HG03520 (cell line): ENCODE results near the gene PLS1.
"Not testable (repeated sequence)": the region's sequence is repeated elsewhere in the genome, so short reads cannot be mapped to it uniquely, and the experiment has no call there.

Experiments used
- ATAC-seq: cut with Tn5 transposase; IDR thresholded peaks from one replicate; pipeline ENCODE4 v1.9.1; 2021; ENCODE audit warnings: mild to moderate bottlenecking, moderate library complexity; ENCODE audit not compliant: unreplicated experiment

Gene PLS1

GRCh38 chr3:142595581-142595950 lies 627 bp upstream of the PLS1 start:
- ATAC-seq, result no peak

DNA sequence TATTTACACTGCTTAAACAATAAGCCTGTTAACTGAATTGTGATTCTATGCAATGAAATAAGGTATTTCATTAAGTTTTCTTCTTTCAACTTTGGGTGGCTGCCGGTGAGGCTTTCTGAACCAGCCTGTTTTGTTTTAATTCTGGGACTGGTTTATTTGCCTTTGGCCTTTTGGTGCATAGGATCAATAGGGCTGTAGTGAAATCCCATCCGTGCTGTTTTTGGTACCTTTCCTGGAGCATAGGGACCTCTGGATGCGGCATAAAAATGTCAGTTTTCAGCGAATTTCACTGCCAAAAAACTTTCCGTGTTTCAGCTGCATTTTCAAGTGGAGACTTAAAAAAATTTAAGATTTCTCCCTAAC lies 514 bp downstream of the PLS1 start:
- ATAC-seq, result no peak

DNA sequence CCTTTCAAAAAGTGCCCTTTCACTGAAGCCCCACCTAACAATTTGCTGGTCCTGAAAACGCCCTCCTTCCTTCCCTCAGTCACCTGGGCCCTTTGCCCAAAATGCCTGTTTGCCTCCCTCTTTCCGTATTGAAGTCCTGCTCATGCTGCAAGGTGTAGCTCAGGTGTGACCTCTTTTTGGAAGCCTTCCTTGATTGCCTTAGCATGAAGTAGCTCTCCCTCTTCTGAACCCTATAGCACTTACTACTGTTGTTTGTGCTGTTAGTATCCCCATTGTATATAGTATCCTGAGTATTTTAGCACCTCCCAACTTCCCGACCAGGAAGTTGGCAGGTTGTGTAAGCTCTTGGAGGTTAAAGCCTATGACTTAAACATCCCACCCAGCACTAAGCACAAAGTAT lies 1.7 kb downstream of the PLS1 start:
- no peak for ATAC-seq

DNA sequence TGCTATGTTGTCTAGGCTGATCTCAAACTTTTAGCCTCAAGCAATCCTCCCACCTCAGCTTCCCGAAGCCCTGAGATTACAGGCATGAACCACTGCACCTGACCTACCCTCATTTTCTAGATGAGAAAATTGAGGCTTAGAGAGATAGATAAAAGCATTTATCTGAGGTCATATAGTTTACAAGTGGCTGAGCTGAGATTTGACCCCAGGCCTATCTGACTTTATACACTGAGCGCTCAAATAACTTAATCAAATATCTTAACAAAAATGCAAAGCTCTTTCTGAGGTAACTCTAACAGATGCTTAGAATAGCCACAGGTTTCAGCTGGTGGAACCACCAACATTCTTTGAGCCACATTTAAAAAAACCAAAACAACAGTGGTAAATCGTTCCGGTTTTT lies 5.5 kb downstream of the PLS1 start:
- no peak for ATAC-seq

- ATAC-seq, result no peak
These were observed 6.6 kb downstream of the PLS1 start for GRCh38 chr3:142602619-142603385.

DNA sequence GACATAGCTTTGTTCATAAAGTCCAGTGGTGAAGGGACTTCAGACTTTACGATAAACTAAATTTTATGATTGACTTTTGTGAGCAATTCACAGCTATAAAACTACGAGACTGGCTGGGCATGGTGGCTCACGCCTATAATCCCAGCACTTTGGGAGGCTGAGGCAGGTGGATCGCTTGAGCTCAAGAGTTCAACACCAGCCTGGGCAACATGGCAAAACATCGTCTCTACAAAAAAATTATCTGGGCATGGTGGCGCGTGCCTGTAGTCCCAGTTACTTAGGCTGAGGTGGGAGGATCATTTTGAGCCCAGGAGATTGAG lies 7.2 kb downstream of the PLS1 start:
- not testable (repeated sequence) for ATAC-seq

GRCh38 chr3:142604940-142605339 lies 8.7 kb downstream of the PLS1 start:
- ATAC-seq, result no peak

GRCh38 chr3:142608631-142609030 lies 12.4 kb downstream of the PLS1 start:
- ATAC-seq, result no peak

DNA sequence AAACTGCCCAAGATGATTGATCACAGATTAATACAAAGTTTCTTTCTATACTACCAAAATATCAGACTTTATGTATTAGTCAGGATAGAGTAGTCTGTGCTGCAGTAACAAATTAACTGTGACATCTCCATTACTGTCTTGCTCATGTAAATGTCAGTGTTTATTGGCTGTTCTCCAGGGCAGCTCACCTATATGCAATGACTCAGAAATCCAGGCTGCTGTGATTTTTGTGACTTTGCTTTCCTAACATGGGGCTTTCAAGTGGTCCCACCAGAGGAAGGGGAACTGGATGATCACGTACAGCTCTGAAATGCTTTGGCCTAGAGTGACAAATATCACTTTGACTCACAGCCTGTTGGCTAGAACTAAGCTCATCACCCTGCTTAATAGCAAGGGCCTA lies 12.9 kb downstream of the PLS1 start:
- no peak for ATAC-seq

- no peak for ATAC-seq
These were observed 15.0 kb downstream of the PLS1 start for GRCh38 chr3:142611206-142611605.

GRCh38 chr3:142613491-142613890 lies 17.3 kb downstream of the PLS1 start:
- no peak for ATAC-seq

DNA sequence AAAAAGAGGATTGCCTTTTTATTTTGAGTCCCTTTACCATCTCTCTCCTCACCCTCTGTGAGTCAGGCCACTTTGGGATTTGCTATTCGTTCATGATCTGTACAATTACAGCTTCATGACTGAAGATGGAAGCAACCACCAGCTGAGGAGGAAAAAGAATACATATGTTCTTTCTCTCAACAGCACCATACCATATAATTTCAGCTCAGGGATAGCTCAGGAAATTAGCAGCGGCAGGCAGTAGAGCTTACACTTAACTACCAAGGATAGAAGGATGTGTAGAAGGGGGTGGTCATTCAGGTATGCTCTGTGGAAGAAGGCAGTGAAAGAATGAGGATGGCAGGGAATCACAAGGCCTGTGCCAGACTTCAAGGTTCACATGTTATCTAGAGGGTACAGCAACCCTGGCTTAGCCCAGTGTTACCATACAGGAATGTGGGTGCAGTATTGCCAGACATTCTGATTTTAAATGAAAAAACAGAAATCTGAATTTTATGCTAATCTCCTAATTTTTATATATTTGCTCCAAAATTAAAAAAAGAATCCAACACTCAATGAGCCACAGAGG lies 17.9 kb downstream of the PLS1 start:
- ATAC-seq, result no peak

DNA sequence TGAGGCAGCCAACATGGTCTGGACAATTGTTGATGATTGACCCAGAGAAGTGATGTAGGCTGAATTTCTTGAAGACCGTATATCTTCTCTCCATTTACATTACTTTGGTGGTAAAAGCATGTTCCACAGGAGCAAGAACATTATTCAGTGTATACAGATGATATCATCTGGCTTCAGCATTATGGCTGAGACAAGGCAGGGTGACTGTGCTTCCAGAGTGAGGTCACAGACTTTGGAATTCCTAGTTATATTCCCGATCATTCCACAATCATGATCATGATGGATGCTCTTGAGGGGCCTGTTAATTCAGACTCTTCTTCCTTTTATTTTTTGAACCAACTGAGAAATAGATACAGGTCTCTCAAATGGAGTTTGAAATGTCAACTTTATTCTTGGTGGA lies 19.0 kb downstream of the PLS1 start:
- ATAC-seq, result no peak

DNA sequence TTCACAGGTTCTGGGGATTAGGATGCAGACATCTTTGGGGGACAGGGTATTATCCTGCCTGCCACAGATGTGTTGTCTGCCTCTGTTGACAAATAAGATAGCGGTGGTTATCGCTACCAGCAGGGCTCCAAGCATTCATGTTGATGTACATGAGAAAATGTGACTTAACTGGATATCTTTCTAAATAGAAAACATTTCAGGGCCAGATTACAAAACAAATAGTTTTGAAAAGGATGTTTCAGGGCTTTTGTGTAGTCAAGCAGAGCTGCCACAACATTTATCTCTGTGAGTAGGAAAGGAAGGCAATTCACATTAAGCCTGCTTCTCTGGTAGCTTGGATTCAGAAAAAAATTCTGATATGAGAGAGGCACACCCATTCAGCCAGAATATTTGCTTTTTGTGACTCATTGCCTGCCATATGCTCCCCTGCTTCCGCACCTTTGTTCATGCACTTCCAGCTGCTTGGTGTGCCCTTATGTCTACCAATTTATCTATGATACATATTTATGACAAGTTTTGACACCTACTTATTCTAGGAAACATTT lies 22.8 kb downstream of the PLS1 start:
- ATAC-seq, result no peak

DNA sequence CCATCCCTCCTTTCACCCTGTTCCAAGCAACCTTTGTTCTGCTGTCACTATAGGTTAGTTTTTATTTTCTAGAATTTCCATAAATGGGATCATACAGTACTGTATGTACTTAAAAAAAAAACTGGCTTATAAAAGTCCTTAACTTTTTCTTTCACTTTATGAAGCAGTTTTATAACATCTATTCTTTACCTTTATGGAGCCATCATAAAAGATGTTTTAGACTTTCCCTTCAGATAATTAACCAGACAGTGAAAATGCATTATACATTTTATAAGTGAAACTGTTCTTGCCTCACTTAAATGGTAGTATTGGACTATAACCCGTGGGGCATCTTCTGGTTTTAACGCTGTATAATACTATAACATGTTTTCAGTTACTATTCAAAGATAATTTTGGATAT lies 26.2 kb downstream of the PLS1 start:
- no peak for ATAC-seq

DNA sequence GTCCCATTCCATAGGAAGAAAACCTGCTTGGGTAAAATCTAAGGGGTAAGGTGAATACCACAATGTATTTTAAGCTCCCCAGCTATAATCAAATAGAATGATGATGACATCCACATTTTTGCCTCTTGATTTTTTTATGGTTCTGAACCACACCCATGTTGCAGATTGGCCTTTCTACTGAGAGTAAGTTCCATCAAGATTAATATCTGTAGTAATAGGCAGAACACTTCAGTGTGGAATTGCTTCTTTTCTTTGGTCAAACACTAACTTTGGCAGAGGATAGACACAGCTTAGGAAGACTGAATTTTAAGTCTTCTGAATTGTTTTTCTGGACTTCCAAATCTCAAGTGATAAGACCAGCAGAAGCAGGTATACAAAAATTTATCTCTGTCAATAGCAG lies 27.0 kb downstream of the PLS1 start:
- no peak for ATAC-seq

DNA sequence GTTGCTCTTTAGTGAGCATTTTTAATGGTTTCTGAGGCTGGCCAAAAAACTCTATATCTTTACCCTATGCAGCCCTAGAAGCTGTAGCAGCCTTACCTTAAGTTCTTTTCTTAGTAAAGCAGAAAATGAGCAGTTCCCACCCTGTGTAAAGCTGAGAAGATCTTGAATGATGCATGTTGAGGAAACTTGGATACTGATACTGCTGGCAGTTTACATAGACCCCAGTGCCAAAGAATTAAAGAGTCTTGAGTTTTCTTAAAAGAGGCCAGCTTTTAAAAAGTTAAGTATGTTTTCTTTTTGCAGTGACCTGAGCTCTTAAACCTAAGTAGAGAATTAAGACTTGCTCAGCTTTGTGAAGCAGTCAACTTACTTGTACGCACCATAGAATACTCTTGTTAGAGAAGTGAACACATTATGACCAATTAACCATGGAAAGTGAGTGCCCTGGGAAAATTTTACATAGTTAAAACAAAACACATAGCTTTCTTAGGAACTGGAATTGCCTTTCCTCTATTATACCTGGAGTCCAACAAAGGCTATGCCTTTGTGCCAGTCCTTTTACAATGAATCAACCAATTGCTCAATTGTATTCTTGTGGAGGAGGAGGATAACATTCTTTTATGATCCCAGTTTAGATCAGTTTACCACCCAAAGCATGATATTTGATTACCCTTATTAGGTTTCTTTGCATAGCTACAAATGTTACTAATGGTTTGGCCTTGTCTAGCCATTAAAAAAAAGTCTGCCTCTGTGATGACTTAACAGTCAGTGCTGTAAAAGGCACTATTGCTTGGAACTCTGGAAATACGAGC lies 28.4 kb downstream of the PLS1 start:
- ATAC-seq, result no peak

- no peak for ATAC-seq
These were observed 28.9 kb downstream of the PLS1 start for GRCh38 chr3:142625153-142625440.

GRCh38 chr3:142626971-142627370 lies 30.8 kb downstream of the PLS1 start:
- ATAC-seq, result no peak

DNA sequence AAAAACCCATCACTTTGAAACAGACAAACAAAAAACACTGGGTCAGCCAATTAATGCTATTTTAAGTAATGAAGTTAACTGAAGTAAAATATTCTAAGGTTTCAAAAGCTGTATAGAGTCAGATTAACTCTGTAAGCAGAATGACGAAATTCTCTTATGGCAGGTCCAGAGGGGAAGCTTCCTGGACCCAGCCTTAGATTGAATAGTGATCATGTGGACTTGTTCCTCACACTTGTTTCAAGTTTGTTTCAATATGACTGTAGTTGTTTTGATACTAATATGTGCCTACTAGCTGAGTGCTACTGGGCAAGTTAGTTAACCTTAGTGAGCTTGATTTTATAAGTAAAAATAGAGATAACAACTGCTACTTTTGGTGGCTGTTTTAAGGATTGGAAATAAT lies 32.6 kb downstream of the PLS1 start:
- no peak for ATAC-seq

- no peak for ATAC-seq
These were observed 36.9 kb downstream of the PLS1 start for GRCh38 chr3:142633073-142633472.

GRCh38 chr3:142636050-142636449 lies 39.9 kb downstream of the PLS1 start:
- no peak for ATAC-seq
